ACC112 (cell line): ENCODE measurements around the gene PDGFD.

ENCODE experiments used
- H2AFZ ChIP-seq: fragments of 200-600 bp; sonication (generic); one replicate; pipeline ENCODE4 v1.6.0; 2017; ENCODE audit warnings: antibody characterized with exemption, low read length; ENCODE audit not compliant: unreplicated experiment
- H3K27ac ChIP-seq: fragments of 200-600 bp; sonication (generic); 2 replicates; pipeline ENCODE4 v1.5.1; 2014; ENCODE audit warnings: low read depth, mild to moderate bottlenecking, antibody characterized with exemption, low read length, moderate library complexity
- H3K27me3 ChIP-seq: fragments of 200-600 bp; sonication (generic); 2 replicates; pipeline ENCODE4 v1.6.1; 2014; ENCODE audit warnings: mild to moderate bottlenecking, antibody characterized with exemption, low read length, moderate library complexity, mixed read lengths; ENCODE audit not compliant: insufficient read depth
- H3K36me3 ChIP-seq: fragments of 200-600 bp; sonication (generic); 2 replicates; pipeline ENCODE4 v1.6.1; 2016; ENCODE audit warnings: mild to moderate bottlenecking, antibody characterized with exemption, low read length, moderate library complexity, mixed read lengths; ENCODE audit not compliant: insufficient read depth
- H3K4me1 ChIP-seq: fragments of 200-600 bp; sonication (generic); one replicate; pipeline ENCODE4 v1.6.1; 2016; ENCODE audit warnings: low read length, mixed read lengths; ENCODE audit not compliant: insufficient read depth, unreplicated experiment, control insufficient read depth
- H3K4me3 ChIP-seq: fragments of 200-600 bp; sonication (generic); 2 replicates; pipeline ENCODE4 v1.5.1; 2014; ENCODE audit warnings: mild to moderate bottlenecking, low read depth, low read length
- H3K79me2 ChIP-seq: fragments of 200-600 bp; sonication (generic); one replicate; pipeline ENCODE4 v1.6.0; 2016; ENCODE audit warnings: low read length; ENCODE audit not compliant: control insufficient read depth, unreplicated experiment, insufficient read depth

PDGFD gene

GRCh38 chr11:103890654-103891053 lies 273.3 kb downstream of the PDGFD start:
- Histone ChIP-seq H3K4me1 (peaks cover 14% of the 10 kb centered on the region), H3K4me3 (no peak overlapping the region), H3K27me3 (peaks cover 37% of the 10 kb centered on the region), H3K36me3 (no peaks in the 10 kb centered on the region), H2AFZ (no peak overlapping the region), H3K79me2 (no peaks in the 10 kb centered on the region), H3K27ac (no peak overlapping the region)

GRCh38 chr11:103889679-103890078 lies 274.3 kb downstream of the PDGFD start:
- H3K27ac ChIP-seq = no peak overlapping the region
- H3K79me2 ChIP-seq = no peaks in the 10 kb centered on the region
- H2AFZ ChIP-seq = no peak overlapping the region
- H3K27me3 ChIP-seq = peaks cover 43% of the 10 kb centered on the region
- H3K36me3 ChIP-seq = no peaks in the 10 kb centered on the region
- H3K4me1 ChIP-seq = peaks cover 14% of the 10 kb centered on the region
- no peak overlapping the region for H3K4me3 ChIP-seq

- Histone ChIP-seq H3K4me3 (no peak overlapping the region), H3K79me2 (no peaks in the 10 kb centered on the region), H3K4me1 (peaks cover 14% of the 10 kb centered on the region), H2AFZ (no peak overlapping the region), H3K36me3 (no peaks in the 10 kb centered on the region), H3K27me3 (peaks cover 43% of the 10 kb centered on the region), H3K27ac (no peak overlapping the region)
Observed at GRCh38 chr11:103888541-103888951, 275.4 kb downstream of the PDGFD start.

GRCh38 chr11:103887001-103887658 lies 276.8 kb downstream of the PDGFD start:
- Histone ChIP-seq H3K27ac (no peak overlapping the region), H3K36me3 (no peaks in the 10 kb centered on the region), H3K27me3 (peaks cover 43% of the 10 kb centered on the region), H3K4me3 (no peak overlapping the region), H3K4me1 (peaks cover 1% of the 10 kb centered on the region), H2AFZ (no peak overlapping the region), H3K79me2 (no peaks in the 10 kb centered on the region)

- H3K27ac ChIP-seq = no peak overlapping the region
- no peaks in the 10 kb centered on the region for H3K79me2 ChIP-seq
- no peaks in the 10 kb centered on the region for H3K36me3 ChIP-seq
- no peaks in the 10 kb centered on the region for H3K4me1 ChIP-seq
- no peak overlapping the region for H2AFZ ChIP-seq
- peaks cover 37% of the 10 kb centered on the region for H3K27me3 ChIP-seq
- H3K4me3 ChIP-seq = no peak overlapping the region
Observed at GRCh38 chr11:103883856-103884255, 280.1 kb downstream of the PDGFD start.

- H3K4me3 ChIP-seq = no peak overlapping the region
- no peak overlapping the region for H3K27ac ChIP-seq
- H2AFZ ChIP-seq = no peak overlapping the region
- H3K79me2 ChIP-seq = no peaks in the 10 kb centered on the region
- no peaks in the 10 kb centered on the region for H3K4me1 ChIP-seq
- peaks cover 32% of the 10 kb centered on the region for H3K27me3 ChIP-seq
- H3K36me3 ChIP-seq = no peaks in the 10 kb centered on the region
Observed at GRCh38 chr11:103883291-103883690, 280.7 kb downstream of the PDGFD start.

- Histone ChIP-seq H3K79me2 (no peaks in the 10 kb centered on the region), H3K4me1 (no peaks in the 10 kb centered on the region), H3K27me3 (peaks cover 14% of the 10 kb centered on the region), H3K36me3 (no peaks in the 10 kb centered on the region), H3K27ac (no peak overlapping the region), H3K4me3 (no peak overlapping the region), H2AFZ (no peak overlapping the region)
Observed at GRCh38 chr11:103881584-103881983, 282.4 kb downstream of the PDGFD start.

GRCh38 chr11:103880968-103881367 lies 283.0 kb downstream of the PDGFD start:
- H3K4me3 ChIP-seq = no peak overlapping the region
- H3K4me1 ChIP-seq = no peaks in the 10 kb centered on the region
- H3K27me3 ChIP-seq = peaks cover 8% of the 10 kb centered on the region
- H2AFZ ChIP-seq = no peak overlapping the region
- H3K79me2 ChIP-seq = no peaks in the 10 kb centered on the region
- H3K36me3 ChIP-seq = no peaks in the 10 kb centered on the region
- H3K27ac ChIP-seq = no peak overlapping the region

GRCh38 chr11:103878646-103879045 lies 285.3 kb downstream of the PDGFD start:
- Histone ChIP-seq H2AFZ (no peak overlapping the region), H3K4me3 (no peak overlapping the region), H3K27ac (no peak overlapping the region), H3K36me3 (no peaks in the 10 kb centered on the region), H3K79me2 (no peaks in the 10 kb centered on the region), H3K27me3 (no peaks in the 10 kb centered on the region; the same call in 1 of the 2 replicates), H3K4me1 (no peaks in the 10 kb centered on the region)

GRCh38 chr11:103877221-103877620 lies 286.7 kb downstream of the PDGFD start:
- no peak overlapping the region for H3K4me3 ChIP-seq
- no peak overlapping the region for H2AFZ ChIP-seq
- H3K79me2 ChIP-seq = no peaks in the 10 kb centered on the region
- no peaks in the 10 kb centered on the region for H3K4me1 ChIP-seq
- no peaks in the 10 kb centered on the region for H3K36me3 ChIP-seq
- no peak overlapping the region for H3K27ac ChIP-seq
- H3K27me3 ChIP-seq = no peaks in the 10 kb centered on the region

- Histone ChIP-seq H3K79me2 (no peaks in the 10 kb centered on the region), H3K4me1 (no peaks in the 10 kb centered on the region), H3K4me3 (no peak overlapping the region), H3K27me3 (no peaks in the 10 kb centered on the region), H2AFZ (no peak overlapping the region), H3K27ac (no peak overlapping the region), H3K36me3 (no peaks in the 10 kb centered on the region)
Observed at GRCh38 chr11:103875855-103876510, 288.0 kb downstream of the PDGFD start.
